Psoas muscle (tissue), 8 donors: Measurements from ENCODE around the gene SERPINB1. TPM values are rescaled to one million over a fixed set of nuclear protein-coding genes. Genes with fewer than 3 reads are reported as not detected.
"Not testable (repeated sequence)": the region's sequence is repeated elsewhere in the genome, so short reads cannot be mapped to it uniquely, and the experiment has no call there.

Source experiments
- ATAC-seq, 4 donors: fragments of 200-7000 bp; cut with Tn5 transposase; one replicate each; pipeline ENCODE4 v1.9.1; 2020; ENCODE audit warnings: moderate library complexity in 3 of 4, mild to moderate bottlenecking in 2 of 4
- DNase-seq, 2 donors: peaks; one replicate each; pipeline ENCODE4 v3.0.0-alpha.2; 2020
- H3K27ac ChIP-seq: fragments of 200-600 bp; one replicate; pipeline ENCODE4 v1.8.0; 2022
- H3K27me3 ChIP-seq, 3 donors: fragments of 200-600 bp in 1 of 3; one replicate each; pipeline versions ENCODE4 v1.6.1 to v1.8.0; 2013 to 2022; ENCODE audit warnings: low read length in 2 of 3, mild to moderate bottlenecking in 2 of 3, moderate library complexity in 1 of 3; ENCODE audit not compliant: insufficient read depth in 3 of 3
- H3K36me3 ChIP-seq, 2 donors: fragments of 200-600 bp in 1 of 2; one replicate each; pipeline versions ENCODE4 v1.6.1 to v1.8.0; 2013 to 2022; ENCODE audit warnings: low read depth in 1 of 2, mild to moderate bottlenecking in 1 of 2, moderate library complexity in 1 of 2; ENCODE audit not compliant: insufficient read depth in 1 of 2
- H3K4me1 ChIP-seq: fragments of 200-600 bp; one replicate; pipeline ENCODE4 v1.8.0; 2022
- H3K4me3 ChIP-seq: fragments of 200-600 bp; one replicate; pipeline ENCODE4 v1.8.0; 2022; ENCODE audit warnings: mild to moderate bottlenecking
- H3K9me3 ChIP-seq: fragments of 200-600 bp; one replicate; pipeline ENCODE4 v1.8.0; 2022
- WGBS, 3 donors: extraction: QIAGEN DNeasy Blood & Tissue Kit; methylation state at CpG; one replicate each; pipeline versions ENCODE4 v1.1.6 to v1.1.7; 2013; 5-methylcytosine and 5-hydroxymethylcytosine counted together
- intact Hi-C, 2 donors: fragments of 100-400 bp; cut with DNase I; formaldehyde crosslinking; loops; one replicate each; pipeline versions ENCODE4 v1.11.0 to v1.14.2; 2022
- polyA plus RNA-seq, 3 donors: library from polyadenylated mRNA; stranded (reverse); fragments of 200-250 nt; gene quantifications; one replicate each; pipeline ENCODE4 v1.2.3, GENCODE V29; 2013
- total RNA-seq, 4 donors: library from RNA; stranded (reverse); fragmentation: NEBNext Ultra II Directional in 2 of 4; extraction: Animal tissue kit (Norgen Biotek cat#: 25700) in 2 of 4; gene quantifications; one replicate each; pipeline versions ENCODE4 v1.2.1 to v1.2.4, GENCODE V29; 2021 to 2023
- TF ChIP-seq, protein P1 (sequence below): fragments of 200-600 bp; IDR thresholded peaks from one replicate; pipeline ENCODE4 v1.8.0; 2022; ENCODE audit warnings: antibody characterized with exemption
- donor health status: healthy with polysubstance abuse.
- donor health status: DM: no; HTN: no; CAD: no; lungs with moderate emphysema.
- donor health status: Bipolar disorder and iron deficiency.
- donor health status: healthy.
- donor health status: DM: yes; HTN: yes; CAD: no.
- donor health status: DM: no; HTN: no; CAD: no.
- donor health status: DM: no; HTN: no; CAD: no.
- donor health status: DM: yes; HTN: yes; CAD: no.

SERPINB1 gene
- total and polyA plus RNA-seq, 7 donors: 10.2 to 131 (median 43.6) TPM

DNA sequence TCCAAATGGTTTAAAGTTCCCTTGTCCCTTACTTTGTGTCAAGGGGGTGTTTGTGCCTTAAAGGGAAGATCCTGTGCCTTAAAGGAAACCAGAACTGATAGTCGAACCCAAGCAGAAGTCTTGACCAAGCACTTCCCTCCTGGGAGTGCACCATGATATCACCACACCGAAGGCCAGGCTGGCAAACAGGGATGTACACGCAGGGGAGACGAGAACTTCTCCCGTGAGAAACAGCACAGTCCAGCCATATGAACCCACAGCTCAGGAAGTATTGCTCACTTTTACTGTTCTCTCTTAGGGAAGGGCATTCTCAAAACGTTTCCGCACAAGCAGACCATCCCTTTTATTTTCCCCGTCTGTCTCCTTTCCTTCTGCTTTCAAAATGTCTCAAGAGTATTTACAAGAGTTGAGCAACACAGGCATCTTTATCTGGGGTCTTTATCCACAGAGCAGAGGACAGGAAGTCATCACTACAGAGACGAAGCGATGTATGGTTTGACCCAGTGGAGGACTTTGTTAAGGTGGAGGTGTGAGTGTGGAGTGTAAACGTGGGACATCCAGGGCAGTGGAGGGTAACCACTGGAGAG, 12.8 kb upstream of the SERPINB1 start:
- Histone ChIP-seq H3K4me3 (peak overlapping the region; percentile 62), H3K9me3 (no peaks in the 10 kb centered on the region), H3K27ac (peak overlapping the region; percentile 75), H3K36me3 (no peaks in the 10 kb centered on the region), H3K27me3 (no peaks in the 10 kb centered on the region), H3K4me1 (peaks cover 10% of the 10 kb centered on the region)
- intact Hi-C loops: no loop called here
- TF ChIP-seq, protein P1, sequence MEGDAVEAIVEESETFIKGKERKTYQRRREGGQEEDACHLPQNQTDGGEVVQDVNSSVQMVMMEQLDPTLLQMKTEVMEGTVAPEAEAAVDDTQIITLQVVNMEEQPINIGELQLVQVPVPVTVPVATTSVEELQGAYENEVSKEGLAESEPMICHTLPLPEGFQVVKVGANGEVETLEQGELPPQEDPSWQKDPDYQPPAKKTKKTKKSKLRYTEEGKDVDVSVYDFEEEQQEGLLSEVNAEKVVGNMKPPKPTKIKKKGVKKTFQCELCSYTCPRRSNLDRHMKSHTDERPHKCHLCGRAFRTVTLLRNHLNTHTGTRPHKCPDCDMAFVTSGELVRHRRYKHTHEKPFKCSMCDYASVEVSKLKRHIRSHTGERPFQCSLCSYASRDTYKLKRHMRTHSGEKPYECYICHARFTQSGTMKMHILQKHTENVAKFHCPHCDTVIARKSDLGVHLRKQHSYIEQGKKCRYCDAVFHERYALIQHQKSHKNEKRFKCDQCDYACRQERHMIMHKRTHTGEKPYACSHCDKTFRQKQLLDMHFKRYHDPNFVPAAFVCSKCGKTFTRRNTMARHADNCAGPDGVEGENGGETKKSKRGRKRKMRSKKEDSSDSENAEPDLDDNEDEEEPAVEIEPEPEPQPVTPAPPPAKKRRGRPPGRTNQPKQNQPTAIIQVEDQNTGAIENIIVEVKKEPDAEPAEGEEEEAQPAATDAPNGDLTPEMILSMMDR: no peak
- DNase-seq: no peak
- 29 to 46% (median 30%) methylated on average over 11 of the region's 11 CpGs for WGBS, 3 donors
- ATAC-seq: peak in 3 of 4 donors; percentile 27 to 47 (median 44)

DNA sequence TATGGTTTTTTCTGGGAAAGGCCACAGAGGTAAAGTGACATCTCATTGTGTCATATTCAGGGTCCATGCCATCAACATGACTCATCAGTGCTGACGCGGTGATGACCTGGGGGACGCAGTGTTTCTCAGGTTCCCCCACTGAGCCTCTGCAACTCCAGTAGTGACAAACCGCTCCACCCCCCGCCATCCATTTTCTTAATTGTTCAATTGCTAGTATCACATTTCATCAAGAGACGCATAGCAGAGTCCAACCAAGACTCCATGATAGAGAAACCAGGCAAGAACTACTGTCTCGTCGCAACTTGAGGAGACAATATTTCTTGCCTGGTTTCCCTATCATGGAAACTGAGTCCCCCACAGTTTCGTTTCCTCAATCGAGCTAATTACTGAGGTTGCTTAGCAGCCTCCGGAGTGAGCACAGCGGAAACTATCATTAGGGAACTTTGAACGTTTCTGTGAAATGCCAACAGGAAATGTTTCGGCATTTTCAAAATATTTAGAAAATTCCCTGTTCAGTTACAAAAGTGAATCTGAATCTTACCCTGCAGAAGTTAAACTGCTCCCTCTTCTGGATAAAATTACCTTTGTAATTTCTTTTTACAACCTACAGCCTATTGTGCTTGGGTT, 12.2 kb upstream of the SERPINB1 start:
- Histone ChIP-seq H3K4me1 (peaks cover 10% of the 10 kb centered on the region), H3K27ac (peak overlapping the region; percentile 75), H3K4me3 (peak overlapping the region; percentile 62), H3K9me3 (no peaks in the 10 kb centered on the region), H3K36me3 (no peaks in the 10 kb centered on the region), H3K27me3 (no peaks in the 10 kb centered on the region)
- ATAC-seq (peak; percentile 80 to 88 (median 83)), DNase-seq (peak in 1 of 2 donors; percentile 62)
- 3 to 19% (median 5%) methylated on average over 14 of the region's 14 CpGs for WGBS, 3 donors
- TF ChIP-seq, protein P1: peak; percentile 41
- intact Hi-C loops: no loop called here

DNA sequence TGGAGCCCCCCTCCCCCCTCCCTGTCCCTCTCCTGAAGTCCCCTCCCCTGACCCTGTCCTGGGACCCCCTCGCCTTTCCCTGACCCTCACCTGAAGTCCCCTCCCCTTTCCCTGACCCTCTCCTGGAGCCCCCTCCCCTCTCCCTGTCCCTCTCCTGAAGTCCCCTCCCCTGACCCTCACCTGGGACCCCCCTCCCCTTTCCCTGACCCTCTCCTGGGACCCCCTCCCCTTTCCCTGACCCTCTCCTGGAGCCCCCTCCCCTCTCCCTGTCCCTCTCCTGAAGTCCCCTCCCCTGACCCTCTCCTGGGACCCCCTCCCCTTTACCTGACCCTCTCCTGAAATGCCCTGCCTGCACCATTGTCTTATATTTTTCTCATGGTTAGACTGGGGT, 11.7 kb upstream of the SERPINB1 start:
- H3K4me3 ChIP-seq: peak overlapping the region; percentile 62
- ATAC-seq, DNase-seq, H3K27me3 ChIP-seq, intact Hi-C loops, H3K9me3 ChIP-seq, H3K36me3 ChIP-seq: not testable (repeated sequence)
- peak overlapping the region; percentile 75 for H3K27ac ChIP-seq
- peaks cover 10% of the 10 kb centered on the region for H3K4me1 ChIP-seq
- 100% methylated on average over 1 of the region's 1 CpG; no CpG with 5 or more reads in 1 of the 3 donors for WGBS, 3 donors

DNA sequence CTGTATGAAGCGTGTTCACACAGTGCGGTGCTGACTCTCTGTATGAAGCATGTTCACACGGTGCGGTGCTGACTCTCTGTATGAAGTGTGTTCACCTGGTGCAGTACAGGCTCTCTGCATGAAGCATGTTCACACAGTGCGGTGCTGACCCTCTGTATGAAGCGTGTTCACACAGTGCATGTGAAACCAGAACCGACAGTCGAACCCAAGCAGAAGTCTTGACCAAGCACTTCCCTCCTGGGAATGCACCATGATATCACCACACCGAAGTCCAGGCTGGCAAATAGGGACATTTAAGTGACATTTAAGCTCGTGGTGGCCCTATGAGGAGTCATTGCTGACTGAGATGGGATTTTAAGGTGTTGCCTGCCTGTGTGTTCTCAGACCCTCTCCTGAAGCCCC, 11.3 kb upstream of the SERPINB1 start:
- no peak for DNase-seq
- Histone ChIP-seq H3K9me3 (no peaks in the 10 kb centered on the region), H3K4me3 (no peak overlapping the region), H3K27me3 (no peaks in the 10 kb centered on the region), H3K36me3 (no peaks in the 10 kb centered on the region), H3K4me1 (peaks cover 10% of the 10 kb centered on the region), H3K27ac (no peak overlapping the region)
- no peak for ATAC-seq
- intact Hi-C loops: no loop called here
- TF ChIP-seq, protein P1: no peak
- WGBS, 3 donors: 77 to 87% (median 82%) methylated on average over 10 of the region's 10 CpGs

DNA sequence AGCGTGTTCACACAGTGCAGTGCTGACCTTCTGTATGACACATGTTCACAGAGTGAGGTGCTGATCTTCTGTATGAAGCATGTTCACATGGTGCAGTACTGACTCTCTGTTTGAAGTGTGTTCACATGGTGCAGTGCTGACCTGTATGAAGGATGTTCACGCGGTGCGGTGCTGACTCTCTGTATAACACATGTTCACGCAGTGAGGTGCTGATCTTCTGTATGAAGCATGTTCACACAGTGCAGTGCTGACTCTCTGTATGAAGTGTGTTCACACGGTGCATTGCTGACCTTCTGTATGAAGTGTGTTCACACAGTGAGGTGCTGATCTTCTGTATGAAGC, 10.8 kb upstream of the SERPINB1 start:
- H3K27me3 ChIP-seq: no peaks in the 10 kb centered on the region
- TF ChIP-seq, protein P1: no peak
- ATAC-seq (no peak), DNase-seq (no peak)
- WGBS, 3 donors: 78 to 81% (median 80%) methylated on average over 6 of the region's 6 CpGs
- no peak overlapping the region for H3K27ac ChIP-seq
- H3K4me3 ChIP-seq: no peak overlapping the region
- peaks cover 10% of the 10 kb centered on the region for H3K4me1 ChIP-seq
- no peaks in the 10 kb centered on the region for H3K36me3 ChIP-seq
- H3K9me3 ChIP-seq: no peaks in the 10 kb centered on the region
- intact Hi-C loops: no loop called here
